CD1c-positive myeloid dendritic cell (primary cell): ENCODE data around the gene CELA1.
A peak's percentile ranks its signal among the peaks of the same experiment; 100 is the strongest.
"Not testable (repeated sequence)": the region's sequence is repeated elsewhere in the genome, so short reads cannot be mapped to it uniquely, and the experiment has no call there.

Source experiments
- DNase-seq: peaks from one replicate; pipeline ENCODE4 v3.0.0-alpha.2; 2016; ENCODE audit errors: extremely low spot score

The CELA1 gene

GRCh38 chr12:51318057-51318806 is 28.2 kb downstream of the CELA1 start:
- DNase-seq, result not testable (repeated sequence)

- DNase-seq, result no peak
Measured at GRCh38 chr12:51311389-51311788, 35.1 kb downstream of the CELA1 start.

- no peak for DNase-seq
Measured at GRCh38 chr12:51307655-51308593, 38.6 kb downstream of the CELA1 start.

DNA sequence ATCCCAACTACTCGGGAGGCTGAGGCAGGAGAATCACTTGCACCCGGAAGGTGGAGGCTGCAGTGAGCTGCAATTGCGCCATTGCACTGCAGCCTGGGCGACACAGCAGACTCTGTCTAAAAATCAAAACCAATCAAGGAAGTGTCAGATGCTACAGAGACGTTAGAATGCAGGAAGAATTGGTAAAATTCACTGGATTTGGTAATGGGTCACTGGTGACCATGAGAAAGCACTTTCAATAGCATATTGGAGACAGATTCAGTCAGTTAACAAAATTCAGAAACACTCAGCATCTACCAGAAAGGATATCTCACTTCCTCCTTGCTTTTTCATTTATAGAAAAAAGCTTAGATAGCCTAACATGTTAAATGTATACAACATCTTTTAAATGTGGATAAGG is 40.0 kb downstream of the CELA1 start:
- DNase-seq, result peak; percentile 17

DNA sequence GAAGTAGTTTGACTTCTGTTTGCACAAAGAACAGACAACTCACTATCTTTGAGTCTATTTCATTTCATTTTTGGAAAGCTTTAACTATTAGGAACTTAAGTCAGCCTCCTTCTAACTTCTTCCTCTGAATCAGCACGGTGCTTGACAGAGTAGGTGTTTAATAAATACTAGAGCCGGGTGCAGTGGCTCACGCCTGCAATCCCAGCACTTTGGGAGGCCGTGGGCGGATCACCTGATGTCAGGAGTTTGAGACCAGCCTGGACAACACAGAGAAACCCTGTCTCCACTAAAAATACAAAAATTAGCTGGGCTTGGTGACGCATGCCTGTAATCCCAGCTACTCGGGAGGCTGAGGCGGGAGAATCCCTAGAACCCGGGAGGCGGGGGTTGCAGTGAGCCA is 45.7 kb downstream of the CELA1 start:
- not testable (repeated sequence) for DNase-seq

GRCh38 chr12:51295651-51296050 is 50.8 kb downstream of the CELA1 start:
- DNase-seq, result no peak

- DNase-seq, result not testable (repeated sequence)
Measured at GRCh38 chr12:51294097-51294496, 52.4 kb downstream of the CELA1 start.

- DNase-seq, result no peak
Measured at GRCh38 chr12:51293696-51294095, 52.8 kb downstream of the CELA1 start.

GRCh38 chr12:51291603-51292513 is 54.6 kb downstream of the CELA1 start:
- DNase-seq, result peak; percentile 66

DNA sequence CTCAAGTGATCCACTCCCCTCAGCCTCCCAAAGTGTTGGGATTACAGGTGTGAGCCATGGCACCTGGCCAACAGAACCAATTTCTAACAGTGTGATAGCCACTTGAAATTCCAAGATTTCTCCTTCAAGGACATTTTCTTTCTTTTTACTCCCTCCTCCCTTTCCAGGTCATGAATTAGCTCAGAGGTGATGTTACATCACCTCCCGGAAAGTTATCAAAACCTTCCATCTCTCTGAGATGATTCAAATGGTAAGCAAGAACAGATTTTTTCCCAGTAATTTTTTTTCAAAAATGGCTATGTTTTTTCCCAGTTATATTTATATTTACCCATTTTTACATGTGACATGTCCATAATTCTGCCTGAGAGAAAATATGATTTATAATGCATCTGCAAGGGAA is 60.6 kb downstream of the CELA1 start:
- DNase-seq, result no peak

- DNase-seq, result no peak
Measured at GRCh38 chr12:51281202-51281924, 65.1 kb downstream of the CELA1 start.
